Breast epithelium (tissue), 3 donors: ENCODE data around the gene OR6K3.

Experiments
- CTCF ChIP-seq, 3 donors: fragments of 450-650 bp; IDR thresholded peaks; one replicate each; pipeline ENCODE4 v1.5.1; 2016 to 2017; ENCODE audit warnings: antibody characterized with exemption in 3 of 3, mild to moderate bottlenecking in 3 of 3, moderate library complexity in 3 of 3
- POLR2A ChIP-seq: fragments of 450-650 bp; IDR thresholded peaks from one replicate; pipeline ENCODE4 v1.6.1; 2016; ENCODE audit warnings: antibody characterized with exemption, mild to moderate bottlenecking, moderate library complexity
- POLR2AphosphoS5 ChIP-seq, 3 donors: sonication (generic); formaldehyde crosslinking; IDR thresholded peaks; one replicate each; pipeline ENCODE4 v1.6.1; 2017; ENCODE audit warnings: antibody characterized with exemption in 3 of 3

GRCh38 chr1:158719664-158720063 is 856 bp downstream of the OR6K3 start:
- TF ChIP-seq CTCF (IDR thresholded peaks at IDR 0.05), result no peak
- TF ChIP-seq POLR2A, result no peak
- no peak for TF ChIP-seq POLR2AphosphoS5 (IDR thresholded peaks at IDR 0.05)
